Fibroblast of lung (primary cell): ENCODE data around the gene CCDC122. TPM values are rescaled to one million over a fixed set of nuclear protein-coding genes. Genes with fewer than 3 reads are reported as not detected.

ENCODE experiments used
- DNase-seq, 2 donors: peaks; one replicate each; pipeline versions ENCODE4 v3.0.0 to v3.0.0-alpha.2; 2010; ENCODE audit warnings: low read depth in 2 of 2
- H2AFZ ChIP-seq: 2 replicates; pipeline ENCODE4 v1.5.1; 2012; ENCODE audit warnings: low read length, control low read depth, inconsistent platforms
- H3K27ac ChIP-seq: 2 replicates; pipeline ENCODE4 v1.5.1; 2011; ENCODE audit warnings: low read length, control low read depth; ENCODE audit not compliant: insufficient read depth
- H3K27me3 ChIP-seq: 2 replicates; pipeline ENCODE4 v1.5.1; 2011; ENCODE audit warnings: mild to moderate bottlenecking, low read length; ENCODE audit not compliant: control insufficient read depth, insufficient read depth
- H3K36me3 ChIP-seq: 2 replicates; pipeline ENCODE4 v1.5.1; 2011; ENCODE audit warnings: low read length; ENCODE audit not compliant: control insufficient read depth, insufficient read depth
- H3K4me1 ChIP-seq: 2 replicates; pipeline ENCODE4 v1.5.1; 2011; ENCODE audit warnings: low read length; ENCODE audit not compliant: control insufficient read depth, insufficient read depth; ENCODE audit errors: extremely low read depth
- H3K4me2 ChIP-seq: 2 replicates; pipeline ENCODE4 v1.5.1; 2011; ENCODE audit warnings: low read length, control low read depth; ENCODE audit not compliant: insufficient read depth; ENCODE audit errors: extremely low read depth
- H3K4me3 ChIP-seq, 4 experiments: fragments of 200-600 bp in 1 of 4; sonication (generic) in 1 of 4; replicated peaks in 1 of 4; 2 replicates each; pipeline ENCODE4 v1.5.1; 2011 to 2016; ENCODE audit warnings: low read length in 4 of 4, low read depth in 3 of 4, mild to moderate bottlenecking in 3 of 4, control low read depth in 2 of 4, inconsistent platforms in 1 of 4, mixed read lengths in 1 of 4; ENCODE audit not compliant: insufficient read depth in 1 of 4; ENCODE audit errors: control extremely low read depth in 1 of 4
- H3K79me2 ChIP-seq: 2 replicates; pipeline ENCODE4 v1.5.1; 2012; ENCODE audit warnings: mild to moderate bottlenecking, low read length, inconsistent platforms; ENCODE audit not compliant: control insufficient read depth, insufficient read depth
- H3K9ac ChIP-seq: 2 replicates; pipeline ENCODE4 v1.5.1; 2011; ENCODE audit warnings: mild to moderate bottlenecking, low read length, control low read depth; ENCODE audit not compliant: insufficient read depth
- H3K9me3 ChIP-seq: 2 replicates; pipeline ENCODE4 v1.5.1; 2012; ENCODE audit warnings: low read depth, low read length; ENCODE audit not compliant: control insufficient read depth, insufficient read depth
- H4K20me1 ChIP-seq: 2 replicates; pipeline ENCODE4 v1.5.1; 2011; ENCODE audit warnings: low read length; ENCODE audit not compliant: control insufficient read depth, insufficient read depth; ENCODE audit errors: extremely low read depth
- CTCF ChIP-seq, 2 donors: IDR thresholded peaks in 1 of 2; conservative IDR thresholded peaks in 1 of 2; 1 replicate in 1 of 2; 2 replicates in 1 of 2; pipeline ENCODE4 v1.5.1; 2011 to 2012; ENCODE audit warnings: low read length in 2 of 2, control low read depth in 1 of 2, inconsistent platforms in 1 of 2, low read depth in 1 of 2, mild to moderate bottlenecking in 1 of 2
- EZH2 ChIP-seq: IDR thresholded peaks from 2 replicates; pipeline ENCODE4 v1.5.1; 2012; ENCODE audit warnings: low read length, control low read depth, mild to moderate bottlenecking; ENCODE audit errors: missing control alignments
- polyA plus RNA-seq, 2 donors: library from polyadenylated mRNA; depleted of rRNA in 1 of 2; stranded (reverse) in 1 of 2; unstranded in 1 of 2; fragments of >200 nt; gene quantifications; 2 replicates each; pipeline ENCODE4 v1.2.1, GENCODE V29; 2011 to 2012; ENCODE audit warnings: missing spikeins in 1 of 2
- total RNA-seq: library from RNA; depleted of rRNA; stranded (reverse); fragments of >200 nt; gene quantifications from 2 replicates; pipeline ENCODE4 v1.2.1, GENCODE V29; 2014

The CCDC122 gene
- total and polyA plus RNA-seq, 2 donors (not counting 1 experiment from before 2014, with no cell fraction given) = 2.0 to 6.8 TPM

GRCh38 chr13:43794416-43794815 lies 85.1 kb downstream of the CCDC122 start:
- DNase-seq = no peak
- H4K20me1 ChIP-seq = no peaks in the 10 kb centered on the region
- no peaks in the 10 kb centered on the region for H3K79me2 ChIP-seq
- H3K4me2 ChIP-seq = no peak overlapping the region
- no peaks in the 10 kb centered on the region for H3K9me3 ChIP-seq
- H3K9ac ChIP-seq = no peak overlapping the region
- H3K36me3 ChIP-seq = no peaks in the 10 kb centered on the region
- H3K27ac ChIP-seq = no peak overlapping the region
- H2AFZ ChIP-seq = no peak overlapping the region
- TF ChIP-seq CTCF (conservative IDR thresholded peaks at IDR 0.05 in 1 of 2, IDR thresholded peaks at IDR 0.05 in 1 of 2; ENCODE audit: low read depth in 1 of 2, low read length in 2 of 2) (no peak), EZH2 (no peak)
- H3K4me1 ChIP-seq = no peaks in the 10 kb centered on the region
- no peak overlapping the region for H3K4me3 ChIP-seq
- no peaks in the 10 kb centered on the region for H3K27me3 ChIP-seq

- no peaks in the 10 kb centered on the region for H3K27me3 ChIP-seq
- DNase-seq = peak; percentile 14 to 50
- peaks cover 3% of the 10 kb centered on the region for H3K4me1 ChIP-seq
- H2AFZ ChIP-seq = no peak overlapping the region
- H3K4me2 ChIP-seq = no peak overlapping the region
- no peak overlapping the region for H3K4me3 ChIP-seq
- no peaks in the 10 kb centered on the region for H3K9me3 ChIP-seq
- no peaks in the 10 kb centered on the region for H4K20me1 ChIP-seq
- H3K36me3 ChIP-seq = no peaks in the 10 kb centered on the region
- no peak overlapping the region for H3K27ac ChIP-seq
- no peaks in the 10 kb centered on the region for H3K79me2 ChIP-seq
- H3K9ac ChIP-seq = no peak overlapping the region
- TF ChIP-seq EZH2 (no peak), CTCF (conservative IDR thresholded peaks at IDR 0.05 in 1 of 2, IDR thresholded peaks at IDR 0.05 in 1 of 2; ENCODE audit: low read depth in 1 of 2, low read length in 2 of 2) (no peak)
These were observed 87.3 kb downstream of the CCDC122 start for GRCh38 chr13:43792076-43792881.

- H3K4me3 ChIP-seq = peak overlapping the region in 2 of 4 experiments; percentile 66
- peak; percentile 39 to 68 for DNase-seq
- H3K9me3 ChIP-seq = no peaks in the 10 kb centered on the region
- TF ChIP-seq EZH2 = no peak
- peak; percentile 53 to 63 for TF ChIP-seq CTCF (conservative IDR thresholded peaks at IDR 0.05 in 1 of 2, IDR thresholded peaks at IDR 0.05 in 1 of 2; ENCODE audit: low read depth in 1 of 2, low read length in 2 of 2)
- H3K4me1 ChIP-seq = peaks cover 3% of the 10 kb centered on the region
- no peak overlapping the region for H3K9ac ChIP-seq
- no peaks in the 10 kb centered on the region for H3K36me3 ChIP-seq
- no peak overlapping the region for H2AFZ ChIP-seq
- H4K20me1 ChIP-seq = no peaks in the 10 kb centered on the region
- no peak overlapping the region for H3K4me2 ChIP-seq
- H3K79me2 ChIP-seq = no peaks in the 10 kb centered on the region
- H3K27ac ChIP-seq = no peak overlapping the region
- H3K27me3 ChIP-seq = no peaks in the 10 kb centered on the region
These were observed 91.5 kb downstream of the CCDC122 start for GRCh38 chr13:43787997-43788396.
